HG02610 (cell line): Measurements from ENCODE around the gene SOS1.
A peak's percentile ranks its signal among the peaks of the same experiment; 100 is the strongest.
"Not testable (repeated sequence)": the region's sequence is repeated elsewhere in the genome, so short reads cannot be mapped to it uniquely, and the experiment has no call there.

Experiments used
- ATAC-seq: cut with Tn5 transposase; IDR thresholded peaks from one replicate; pipeline ENCODE4 v1.9.1; 2021; ENCODE audit warnings: mild to moderate bottlenecking, moderate library complexity; ENCODE audit not compliant: unreplicated experiment

Gene SOS1

GRCh38 chr2:39107724-39108273 lies 13.1 kb downstream of the SOS1 start:
- no peak for ATAC-seq

DNA sequence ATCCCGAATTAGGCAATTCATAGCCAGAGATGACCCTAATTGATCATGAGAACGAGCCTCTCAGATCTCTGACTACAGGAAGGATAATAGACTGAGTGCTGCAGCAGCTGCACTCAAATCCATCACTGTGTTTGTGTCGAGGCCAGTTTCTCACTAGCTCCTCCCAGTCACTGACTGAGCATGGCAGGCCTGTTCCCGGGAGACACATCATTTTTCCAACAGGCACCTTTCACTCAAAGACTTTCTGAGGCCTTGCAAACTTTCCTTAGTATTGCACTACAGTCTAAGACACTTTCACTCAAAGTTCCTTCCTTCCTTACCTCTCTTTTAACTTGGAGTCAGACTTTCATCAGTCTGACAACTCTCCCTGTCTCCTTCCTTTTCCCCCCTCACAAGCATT lies 13.7 kb downstream of the SOS1 start:
- ATAC-seq = no peak

- peak; percentile 82 for ATAC-seq
Measured at GRCh38 chr2:39099870-39100728, 20.8 kb downstream of the SOS1 start.

DNA sequence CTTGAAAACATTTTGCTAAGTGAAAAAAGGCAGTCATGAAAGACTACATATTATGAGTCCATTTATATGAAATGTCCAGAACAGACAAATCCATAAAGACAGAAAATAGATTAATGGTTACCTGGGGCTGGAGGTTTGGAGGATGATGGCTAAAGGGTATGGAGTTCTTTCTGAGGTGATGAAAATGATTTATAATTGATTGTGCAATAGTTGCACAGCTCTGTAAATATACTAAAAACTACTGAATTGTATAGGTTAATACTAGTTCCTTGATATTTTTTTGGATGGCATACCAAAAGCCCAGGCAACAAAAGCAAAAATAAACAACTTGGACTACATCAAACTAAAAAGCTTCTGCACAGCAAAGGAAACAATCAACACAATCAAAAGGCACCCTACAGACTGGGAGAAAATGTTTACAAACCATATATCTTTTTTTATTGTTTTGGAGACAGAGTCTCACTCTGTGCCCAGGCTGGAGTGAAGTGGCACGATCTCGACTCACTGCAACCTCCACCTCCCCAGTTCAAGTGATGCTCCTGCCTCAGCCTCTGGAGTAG lies 21.5 kb downstream of the SOS1 start:
- ATAC-seq = no peak

DNA sequence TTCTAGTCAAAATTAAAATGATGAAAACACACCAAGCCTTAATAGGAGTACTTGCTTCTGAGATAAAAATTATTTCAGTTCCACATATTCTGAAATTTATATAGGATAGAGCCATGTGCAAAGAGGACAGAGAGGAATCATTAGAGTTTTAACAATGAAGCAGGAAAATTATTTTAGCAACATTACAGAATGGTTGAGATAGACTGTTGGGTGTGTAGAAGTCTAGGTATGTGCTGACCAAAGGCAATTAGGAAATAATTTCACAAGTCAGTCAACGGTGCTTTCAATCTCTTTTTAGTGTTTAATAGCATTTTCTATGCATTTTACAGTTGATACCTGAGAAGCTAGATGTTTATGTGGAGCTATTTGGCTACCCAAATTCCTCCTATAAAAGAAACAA lies 25.2 kb downstream of the SOS1 start:
- ATAC-seq = no peak

DNA sequence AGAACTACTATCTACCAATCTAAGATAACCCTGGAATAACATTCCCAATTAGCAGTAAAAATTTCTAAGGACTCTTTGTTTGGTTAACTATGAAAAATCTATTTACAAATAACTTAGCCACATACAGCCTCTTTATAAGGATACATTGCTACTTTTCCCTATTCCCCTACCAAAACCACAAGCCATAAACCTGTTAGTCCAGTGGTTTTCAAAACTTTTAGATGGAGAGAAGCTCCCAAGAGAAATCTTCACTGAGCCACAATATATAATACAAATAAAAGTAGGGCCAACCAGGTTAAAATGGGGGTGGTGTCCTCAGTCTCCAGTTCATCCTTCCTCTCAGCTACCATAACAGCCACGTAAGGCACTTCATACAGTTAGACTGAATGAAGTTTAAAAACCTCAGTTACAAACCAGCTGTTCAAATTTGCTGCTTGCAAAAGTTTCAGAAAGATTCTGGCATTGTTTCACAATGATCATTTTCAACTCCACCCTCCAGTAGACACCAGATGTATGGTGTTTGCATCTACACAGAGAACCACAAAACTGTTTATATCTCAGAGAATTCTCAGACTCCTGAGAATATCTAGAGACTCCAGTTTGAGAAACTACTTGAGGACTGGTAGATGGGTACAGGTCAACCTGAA lies 26.0 kb downstream of the SOS1 start:
- ATAC-seq = peak; percentile 81

GRCh38 chr2:39093218-39093898 lies 27.5 kb downstream of the SOS1 start:
- peak; percentile 58 for ATAC-seq

- no peak for ATAC-seq
Measured at GRCh38 chr2:39091543-39091942, 29.3 kb downstream of the SOS1 start.

- ATAC-seq = no peak
Measured at GRCh38 chr2:39091063-39091462, 29.8 kb downstream of the SOS1 start.

DNA sequence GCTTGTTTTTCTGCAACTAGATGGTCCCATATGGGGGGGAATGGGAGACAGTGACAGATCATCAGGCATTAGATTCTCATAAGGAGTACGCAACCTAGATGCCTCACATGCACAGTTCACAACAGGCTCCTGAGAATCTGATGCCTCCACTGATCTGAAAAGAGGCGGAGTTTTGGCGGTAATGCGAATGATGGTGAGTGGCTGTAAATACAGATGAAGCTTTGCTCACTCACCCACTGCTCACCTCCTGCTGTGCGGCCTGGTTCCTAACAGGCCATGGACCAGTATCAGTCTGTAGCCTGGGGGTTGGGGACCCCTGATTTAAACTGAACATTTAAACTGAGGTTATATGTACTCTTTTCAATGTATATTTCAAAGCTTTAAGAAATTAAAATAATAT lies 40.7 kb downstream of the SOS1 start:
- ATAC-seq = no peak

DNA sequence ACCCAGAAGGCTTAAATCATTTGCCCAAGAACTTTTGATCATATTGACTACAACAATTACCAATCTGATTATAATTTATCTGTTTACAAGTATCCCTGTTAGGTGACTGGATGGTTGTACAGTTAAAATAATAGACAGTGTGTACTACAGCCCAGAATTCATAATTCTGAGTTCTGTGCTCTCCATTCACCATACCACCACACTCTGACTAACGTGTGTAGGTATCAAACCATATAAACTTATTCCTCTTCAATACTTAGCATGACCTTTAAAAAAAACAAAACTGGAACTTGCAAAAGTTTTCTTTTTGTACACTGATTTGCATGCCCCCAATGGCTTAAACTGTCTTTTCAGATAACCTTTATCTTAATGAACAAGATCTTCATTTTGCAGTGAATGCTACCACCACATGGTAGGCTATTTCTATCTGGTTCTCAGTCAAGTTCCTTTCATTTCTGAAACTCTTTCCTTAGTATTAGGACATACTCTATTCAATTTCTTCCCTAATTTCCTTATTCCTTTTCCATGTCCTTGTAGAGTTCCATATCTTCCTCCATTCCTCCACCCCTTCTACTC lies 50.9 kb downstream of the SOS1 start:
- ATAC-seq = no peak

- ATAC-seq = no peak
Measured at GRCh38 chr2:39069136-39069515, 51.7 kb downstream of the SOS1 start.

GRCh38 chr2:39068299-39069135 lies 52.3 kb downstream of the SOS1 start:
- ATAC-seq = no peak

DNA sequence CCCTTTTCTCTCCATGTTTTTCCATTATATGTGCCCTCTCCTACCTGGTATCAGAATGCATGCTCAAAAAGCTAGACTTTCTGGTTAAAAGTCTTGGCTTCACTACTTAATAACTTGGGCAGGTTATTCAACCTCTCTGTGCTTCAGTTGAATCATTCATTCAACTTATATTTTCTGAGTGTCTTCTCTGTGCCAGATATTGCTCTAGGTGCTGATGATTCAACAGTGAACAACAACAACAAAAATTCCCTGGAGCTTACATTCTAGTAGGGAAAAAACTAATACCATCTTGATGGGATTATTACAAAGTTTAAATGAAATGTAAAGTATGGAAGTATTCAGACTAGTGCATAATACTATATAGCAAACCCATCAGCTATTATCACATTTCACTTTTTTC lies 55.2 kb downstream of the SOS1 start:
- ATAC-seq = no peak

DNA sequence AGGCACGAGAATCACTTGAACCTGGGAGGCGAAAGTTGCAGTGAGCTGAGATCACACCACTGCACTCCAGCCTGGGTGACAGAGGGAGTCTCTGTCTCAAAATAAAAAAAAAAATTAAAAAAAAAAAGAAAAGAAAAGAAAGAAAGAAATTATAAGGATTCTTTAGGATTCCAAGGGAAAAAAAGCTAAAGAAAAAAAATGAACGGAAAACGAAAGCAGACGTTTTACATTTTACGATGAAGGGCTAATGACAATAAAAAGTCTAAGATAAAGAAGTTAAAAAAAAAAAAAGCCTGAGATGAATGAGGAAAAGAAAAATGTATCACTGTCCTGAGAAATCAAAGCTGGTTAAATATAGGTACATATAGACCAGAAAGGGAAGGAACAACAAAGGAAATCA lies 58.5 kb downstream of the SOS1 start:
- ATAC-seq = no peak

DNA sequence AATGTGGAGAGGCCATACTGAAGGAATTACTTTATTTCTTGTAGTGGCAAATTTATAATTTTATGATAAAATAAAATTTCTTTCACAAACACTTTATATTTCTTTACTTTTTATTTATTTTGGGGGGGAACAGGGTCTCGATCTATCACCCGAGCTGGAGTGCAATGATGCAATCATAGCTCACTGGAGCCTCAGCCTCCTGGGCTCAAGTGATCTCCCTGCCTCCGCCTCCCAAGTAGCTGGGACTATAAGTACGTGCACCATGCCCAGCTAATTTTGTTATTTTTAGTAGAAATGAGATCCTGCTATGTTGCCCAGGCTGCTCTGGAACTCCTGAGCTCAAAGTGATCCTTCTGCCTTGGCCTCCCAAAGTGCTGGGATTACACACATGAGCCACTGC lies 59.6 kb downstream of the SOS1 start:
- no peak for ATAC-seq

DNA sequence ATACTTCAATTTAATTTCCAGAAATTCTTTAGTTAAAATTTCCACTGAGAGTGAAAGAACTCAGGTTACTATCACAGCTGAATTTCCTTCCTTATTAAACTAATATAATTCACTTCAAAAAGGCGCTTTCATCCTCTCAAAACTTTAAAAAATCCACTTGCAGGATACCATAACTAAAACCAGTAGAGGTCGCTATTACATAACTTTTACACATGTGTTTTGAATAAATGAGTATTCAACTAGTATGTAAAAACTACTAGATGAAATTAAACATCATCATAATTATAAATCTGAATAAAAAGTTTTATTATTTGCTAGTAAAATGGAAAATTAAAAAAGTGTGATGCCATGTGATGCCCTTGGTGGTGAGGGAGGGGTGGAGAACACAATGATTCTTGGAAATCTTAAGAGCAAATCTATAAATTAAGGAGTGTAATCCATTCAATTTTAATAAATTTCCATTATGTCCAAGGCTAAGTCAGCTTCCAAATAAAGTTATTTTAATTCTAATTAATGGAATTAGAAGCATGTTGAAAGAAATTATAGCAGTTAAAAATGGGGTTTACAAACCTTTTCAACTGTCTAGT lies 61.4 kb downstream of the SOS1 start:
- ATAC-seq = no peak

DNA sequence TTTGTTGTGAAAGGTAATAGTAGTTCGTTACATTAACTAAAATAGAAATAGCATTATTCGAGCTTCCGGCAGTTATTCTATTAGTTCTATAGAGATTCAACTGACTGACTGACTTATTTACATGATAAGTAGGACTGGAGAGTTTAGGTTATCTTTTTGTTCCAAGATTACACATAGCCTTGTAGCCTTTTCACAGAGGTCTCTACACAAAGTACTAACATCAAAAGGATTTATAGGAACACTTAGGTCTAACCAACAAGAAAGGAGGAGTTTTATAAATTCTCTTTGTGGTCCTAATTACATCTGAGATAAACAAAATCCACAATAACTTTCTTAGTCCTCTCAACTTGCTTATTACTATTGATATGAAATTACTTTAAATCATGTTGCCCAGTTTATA lies 62.8 kb downstream of the SOS1 start:
- no peak for ATAC-seq

DNA sequence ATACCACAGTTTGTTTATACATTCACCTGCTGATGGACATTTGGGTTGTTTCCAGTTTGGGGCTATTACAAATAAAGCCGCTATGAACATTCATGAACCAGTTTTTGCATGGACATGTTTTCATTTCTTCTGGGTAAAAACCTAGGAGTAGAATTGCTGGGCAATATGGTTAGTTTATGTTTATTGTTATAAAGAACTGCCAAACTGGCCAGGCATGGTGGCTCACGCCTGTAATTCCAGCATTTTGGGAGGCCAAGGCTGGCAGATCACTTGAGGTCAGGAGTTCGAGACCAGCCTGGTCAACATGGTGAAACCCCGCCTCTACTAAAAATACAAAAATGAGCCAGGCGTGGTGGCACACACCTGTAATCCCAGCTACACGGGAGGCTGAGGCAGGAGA lies 68.2 kb downstream of the SOS1 start:
- ATAC-seq = not testable (repeated sequence)

DNA sequence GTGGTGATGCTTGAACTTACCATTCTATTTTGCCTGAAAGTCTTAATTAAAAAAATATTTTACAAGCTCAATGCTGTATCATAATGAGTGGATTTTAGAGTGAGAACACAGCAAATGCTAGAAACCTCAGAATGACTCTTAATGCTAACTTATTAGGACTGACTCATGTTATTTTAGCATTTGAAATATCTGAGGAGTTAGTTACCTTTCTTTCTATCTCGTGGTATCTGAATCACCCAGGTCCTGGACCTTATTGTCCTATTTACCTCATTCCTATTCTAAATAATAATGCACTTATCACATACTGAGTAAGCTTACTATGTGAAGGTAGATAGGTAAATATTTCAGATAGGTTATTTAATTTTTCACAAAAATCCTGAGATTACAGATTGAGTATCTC lies 70.7 kb downstream of the SOS1 start:
- no peak for ATAC-seq
